ELF-1 (cell line): Measurements from ENCODE around the gene SMAD7.

Source experiments
- DNase-seq: peaks from one replicate; pipeline ENCODE4 v3.0.0-alpha.2; 2016; ENCODE audit warnings: low read depth, low spot score

The SMAD7 gene

DNA sequence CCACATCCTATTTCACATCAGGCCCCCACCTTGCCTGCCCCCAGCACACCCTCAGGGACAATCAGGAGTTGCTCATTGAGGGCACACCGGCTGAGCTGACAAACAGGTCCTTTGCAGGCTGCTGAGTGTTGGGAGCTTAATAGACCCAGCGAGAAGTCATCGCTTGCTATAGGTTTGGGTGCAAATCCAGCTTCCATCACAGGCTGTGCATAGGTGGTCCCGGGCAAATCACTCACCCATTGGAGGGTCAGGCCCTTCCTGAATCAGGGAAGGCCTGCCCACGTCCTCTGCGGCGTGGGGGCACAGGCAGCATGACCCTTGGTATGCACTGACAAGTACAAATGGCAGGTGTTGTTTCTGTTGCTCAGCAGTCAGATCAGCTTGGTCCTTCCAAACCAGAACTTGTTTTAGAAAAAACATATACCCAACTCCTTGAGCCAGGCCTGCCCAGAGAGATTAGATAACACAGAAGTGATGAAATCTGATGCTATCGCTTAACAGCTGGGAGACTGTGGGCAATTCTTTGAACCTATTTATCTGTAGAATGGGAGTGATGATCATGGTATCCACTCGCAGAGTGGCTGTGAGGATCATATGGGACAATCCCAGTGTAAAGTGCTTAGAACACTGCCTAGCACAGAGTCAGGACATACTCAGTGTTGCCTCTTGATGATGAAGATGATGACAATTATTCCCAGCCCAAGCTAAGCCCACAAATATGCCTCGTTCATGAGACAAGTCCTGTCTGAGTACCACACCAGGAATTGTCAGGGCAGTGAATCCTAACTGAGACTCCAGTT lies 34.9 kb downstream of the SMAD7 start:
- DNase-seq, result peak; percentile 44

DNA sequence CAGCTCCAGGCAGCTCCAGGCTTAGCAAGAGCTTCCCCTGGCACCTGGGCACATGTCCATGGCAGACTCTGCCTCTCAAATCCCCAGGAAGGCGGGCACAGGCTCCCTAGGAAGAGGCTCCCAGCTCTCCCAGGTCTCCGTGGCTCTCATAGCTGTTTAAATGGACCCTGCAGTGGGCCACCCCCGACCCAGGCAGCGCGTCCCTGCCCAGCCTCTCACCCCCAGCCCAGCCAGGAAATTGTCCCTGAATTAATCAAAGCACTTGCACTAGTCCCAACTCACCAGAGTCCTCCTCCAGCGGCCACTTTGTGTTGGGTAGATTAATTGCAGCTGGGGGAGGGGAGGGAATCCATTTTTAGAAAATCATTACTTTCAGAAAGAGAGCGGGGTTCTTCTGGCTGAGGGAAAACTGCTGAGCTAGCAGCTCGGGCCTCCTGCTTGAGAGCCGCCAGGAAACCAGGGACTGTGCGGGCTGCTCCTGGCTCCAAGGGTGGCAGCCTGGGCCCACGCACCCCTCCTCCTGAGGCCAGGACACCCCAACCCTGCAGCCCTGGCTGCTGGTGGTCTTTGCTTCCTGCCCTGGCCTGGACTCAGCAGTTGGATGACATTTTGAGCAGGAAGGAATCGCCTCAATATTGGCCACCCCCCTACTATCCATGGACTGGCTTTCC lies 36.0 kb downstream of the SMAD7 start:
- DNase-seq, result peak; percentile 8

DNA sequence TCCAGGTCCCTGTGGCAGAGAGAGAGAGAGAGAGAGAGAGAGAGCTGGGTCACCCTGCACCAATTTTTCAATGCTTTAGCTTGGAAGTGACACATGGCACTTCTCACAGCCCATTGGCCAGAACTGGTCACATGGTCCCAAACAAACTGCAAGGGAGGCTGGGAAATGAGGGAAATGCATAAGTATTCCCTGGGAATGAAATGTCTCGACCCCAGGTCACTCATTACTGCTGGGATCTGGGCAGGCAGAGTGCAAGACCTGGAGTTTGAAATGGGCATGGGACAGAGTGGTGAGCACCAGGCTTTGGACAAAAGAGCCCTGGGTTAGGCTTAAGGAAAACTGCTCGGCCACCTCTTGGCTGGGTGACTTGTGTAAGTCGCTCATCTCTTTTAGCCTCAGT lies 37.0 kb downstream of the SMAD7 start:
- DNase-seq, result peak; percentile 1

DNA sequence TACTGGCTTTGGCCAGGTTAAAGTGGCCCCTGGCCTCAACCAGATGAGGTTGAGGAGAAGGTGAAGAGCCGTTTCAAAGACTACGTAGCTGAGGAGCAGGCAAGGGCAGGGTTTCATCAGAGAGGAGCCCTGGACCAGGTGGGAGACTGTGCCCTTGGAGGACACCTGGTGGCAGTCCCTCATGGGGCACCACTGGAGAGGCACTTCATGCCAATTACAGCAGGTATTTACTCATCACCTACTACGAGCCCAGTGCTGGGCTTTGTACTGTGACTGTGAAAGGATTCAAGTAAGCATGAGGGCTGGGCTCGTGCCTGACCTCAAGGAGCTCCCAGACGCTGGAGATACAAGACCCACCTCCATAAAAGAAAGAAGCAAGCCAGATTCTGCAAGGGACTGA lies 37.6 kb downstream of the SMAD7 start:
- DNase-seq, result peak; percentile 3

DNA sequence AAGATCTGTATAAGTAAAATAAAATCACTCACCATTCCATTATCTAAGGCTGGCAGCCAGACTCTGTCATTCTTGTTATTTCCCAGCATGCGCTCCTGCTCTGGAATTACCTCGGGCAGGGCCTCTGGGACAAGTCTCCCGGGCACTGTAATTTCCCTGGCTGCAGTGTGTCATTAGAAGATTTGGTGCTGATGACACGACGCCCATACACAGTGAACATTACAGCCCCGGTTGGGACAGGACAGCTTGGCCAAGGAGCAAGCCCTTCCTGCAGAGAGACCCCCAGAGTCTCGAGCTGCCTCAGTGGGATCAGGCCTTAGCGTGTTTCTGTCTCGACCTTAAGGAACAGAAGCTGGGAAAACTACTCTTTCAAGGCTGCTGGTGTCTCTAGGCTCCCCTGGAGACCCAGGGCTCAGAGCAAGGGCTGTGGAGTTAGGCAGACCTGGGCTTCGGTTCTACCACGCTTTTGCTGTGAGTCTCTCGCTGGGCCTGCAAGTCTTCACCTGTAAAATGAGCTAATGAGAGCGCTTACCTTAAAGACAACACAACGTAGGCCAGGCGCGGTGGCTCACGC lies 39.7 kb downstream of the SMAD7 start:
- peak; percentile 8 for DNase-seq

DNA sequence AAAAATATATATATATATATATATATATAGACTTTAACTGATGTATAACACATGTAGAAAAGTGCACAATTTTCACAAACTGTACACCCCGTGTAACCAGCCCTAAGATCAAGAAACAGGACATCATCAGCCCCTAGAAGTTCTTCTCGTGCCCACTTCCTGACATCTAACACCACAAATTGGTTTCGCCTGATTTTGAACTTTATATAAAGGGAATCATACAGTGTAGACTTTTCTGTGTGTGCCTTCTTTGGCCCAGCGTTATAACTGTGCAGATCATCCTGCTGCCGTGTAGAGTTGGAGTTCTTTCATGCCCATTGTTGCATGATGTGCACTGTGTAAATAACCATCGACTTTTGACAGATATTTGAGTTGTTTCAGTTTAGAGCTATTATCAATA lies 41.0 kb downstream of the SMAD7 start:
- no peak for DNase-seq

DNA sequence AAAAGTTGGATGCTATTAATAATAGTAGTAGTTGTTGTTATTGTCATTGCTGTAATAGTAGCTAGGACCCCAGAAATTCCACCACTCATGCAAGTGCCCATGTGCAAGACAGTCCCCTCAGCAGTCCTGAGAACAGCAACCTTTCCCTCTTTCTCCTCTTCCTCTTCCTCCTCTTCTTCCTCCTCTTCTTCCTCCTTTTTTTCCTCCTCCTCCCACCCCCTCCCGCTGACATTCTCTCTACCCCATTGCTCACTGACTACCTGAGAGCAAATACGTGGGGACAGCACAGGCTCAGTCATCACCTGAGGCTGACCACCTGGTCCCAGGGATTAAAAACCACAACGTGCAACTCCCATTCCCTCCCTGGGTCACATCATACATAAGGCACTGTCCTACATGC lies 41.8 kb downstream of the SMAD7 start:
- DNase-seq, result no peak

DNA sequence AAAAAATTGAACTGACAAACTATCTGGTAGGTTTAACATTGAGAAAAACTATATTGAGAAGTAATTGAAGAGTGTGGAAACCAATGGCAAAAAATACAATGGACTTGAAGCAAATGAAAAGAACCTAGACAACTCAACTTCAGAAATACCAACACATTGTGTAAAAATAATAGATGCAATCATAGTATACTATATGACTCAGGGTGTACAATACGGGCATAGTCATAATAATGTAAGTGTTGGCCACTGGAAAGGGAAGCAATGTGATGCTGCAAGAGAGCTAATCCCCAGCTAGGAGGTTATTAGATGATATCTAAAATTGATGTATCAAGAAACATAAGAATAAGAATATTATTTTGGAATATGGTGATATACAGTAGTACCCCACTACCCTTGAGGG lies 45.3 kb downstream of the SMAD7 start:
- DNase-seq, result no peak

DNA sequence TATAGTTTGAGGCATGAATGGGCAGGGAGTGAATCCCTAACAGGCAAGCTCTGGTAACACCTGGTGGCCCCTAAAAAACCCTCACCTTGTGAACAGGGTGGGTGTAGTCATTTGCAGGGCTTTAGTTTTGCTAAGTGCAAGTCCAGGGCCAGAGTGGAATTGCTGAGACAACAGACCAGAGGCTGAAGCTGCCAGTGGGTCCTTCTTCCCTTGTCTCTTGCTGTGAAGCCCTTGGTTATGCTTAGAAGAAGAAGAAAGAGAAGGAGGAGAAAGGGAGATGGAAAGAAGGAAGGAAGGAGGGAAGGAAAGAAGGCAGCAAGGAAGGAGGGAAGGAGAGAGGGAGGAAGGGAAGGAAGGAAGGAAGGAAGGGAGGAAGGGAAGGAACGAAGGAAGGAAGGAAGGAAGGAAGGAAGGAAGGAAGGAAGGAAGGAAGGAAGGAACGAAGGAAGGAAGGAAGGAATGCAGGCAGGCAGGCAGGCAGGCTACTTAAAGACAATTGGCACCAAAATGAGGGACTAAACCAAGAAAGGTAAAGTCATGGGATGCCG lies 45.8 kb downstream of the SMAD7 start:
- no peak for DNase-seq

DNA sequence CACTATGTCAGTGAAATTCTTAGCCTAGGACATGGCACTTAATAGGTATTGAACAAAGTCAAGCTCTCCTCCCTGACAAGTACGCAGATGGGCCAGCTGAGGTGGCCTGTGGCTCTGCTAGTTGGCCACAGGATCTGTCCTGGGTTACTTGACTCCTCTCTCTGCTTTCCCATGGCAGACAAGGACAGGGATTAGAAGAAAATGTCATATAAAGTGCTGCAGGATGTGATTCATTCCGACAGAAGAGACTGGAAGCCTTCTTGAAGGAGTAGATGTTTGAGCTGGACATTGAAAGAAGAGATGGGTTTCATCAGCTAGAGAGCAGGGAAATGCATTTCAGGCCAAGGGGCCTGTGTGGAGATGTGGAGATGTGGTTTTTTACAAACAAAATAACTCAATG lies 46.7 kb downstream of the SMAD7 start:
- no peak for DNase-seq

DNA sequence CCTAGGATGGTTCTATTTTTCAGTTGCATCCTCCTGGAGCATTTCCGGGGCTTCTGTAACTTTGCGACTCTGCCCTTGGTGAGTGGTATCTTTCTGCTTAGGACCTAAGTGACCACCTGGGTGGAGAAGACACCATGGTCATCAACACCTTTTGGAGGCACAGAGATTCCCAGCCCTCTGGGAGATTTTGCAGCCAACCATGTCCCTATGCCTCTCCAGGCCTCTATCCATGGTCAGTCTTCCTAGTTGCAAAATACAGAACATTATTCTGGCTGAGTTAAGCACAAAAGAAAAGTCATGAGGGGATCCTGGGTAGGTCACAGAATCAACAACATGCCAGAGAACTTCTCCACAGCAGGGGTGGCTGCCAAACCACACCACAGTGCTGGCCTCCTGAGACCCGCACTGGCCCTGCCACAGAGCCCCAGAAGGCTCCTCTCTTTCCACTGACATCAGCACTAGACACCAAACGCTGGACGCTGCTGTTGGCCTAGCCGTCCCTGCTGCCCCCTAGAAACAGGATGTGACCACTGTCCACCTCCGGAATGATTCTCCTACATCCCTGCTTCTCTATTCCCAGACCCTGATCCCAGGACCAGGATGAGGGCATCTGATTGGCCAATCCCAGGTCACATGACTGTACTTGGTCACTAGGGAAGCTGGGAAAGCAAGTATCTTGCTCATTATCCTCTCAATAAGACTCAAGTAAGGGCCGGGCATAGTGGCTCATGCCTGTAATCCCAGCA lies 47.7 kb downstream of the SMAD7 start:
- DNase-seq, result peak; percentile 12

DNA sequence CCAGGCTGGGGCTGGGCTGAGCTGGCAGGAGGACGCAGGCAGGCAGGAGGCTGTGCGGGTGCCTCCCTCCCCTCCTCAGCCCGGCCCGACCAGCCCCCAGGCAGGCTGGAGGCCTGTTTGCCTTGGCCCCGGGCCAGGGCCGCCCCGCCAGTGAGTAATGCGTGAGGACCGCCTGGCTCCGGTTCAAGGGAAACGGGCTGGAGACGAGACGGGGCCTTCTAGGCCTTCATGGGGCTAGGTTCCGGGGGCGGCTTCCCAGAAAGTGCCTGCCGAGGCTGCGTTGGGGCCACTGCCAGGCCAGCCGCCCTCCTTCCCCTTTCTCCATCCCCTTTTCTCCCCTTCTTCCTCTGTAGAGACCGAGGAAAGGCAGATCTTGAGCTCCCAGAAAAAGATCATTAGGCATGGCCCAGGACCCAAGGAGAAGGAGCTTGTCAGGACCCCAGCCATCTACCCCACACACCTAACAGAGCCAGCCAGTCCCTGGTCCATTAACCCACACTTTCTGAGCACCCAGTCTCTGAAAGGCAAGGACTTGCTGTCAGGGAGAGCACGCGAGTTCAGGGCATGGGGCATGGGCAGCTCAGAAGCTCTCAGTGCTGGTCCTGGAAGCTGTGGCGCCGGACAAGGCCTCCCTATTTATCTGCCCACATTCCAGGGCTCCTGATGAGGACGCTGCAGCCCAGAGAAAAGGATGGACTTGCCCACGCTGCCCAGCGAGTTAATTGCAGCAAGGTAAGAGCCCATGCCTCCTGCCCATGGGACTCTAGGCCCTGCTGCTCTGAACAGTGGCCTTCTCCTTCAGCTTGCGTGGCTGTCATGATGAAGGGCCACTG lies 48.5 kb downstream of the SMAD7 start:
- peak; percentile 65 for DNase-seq

DNA sequence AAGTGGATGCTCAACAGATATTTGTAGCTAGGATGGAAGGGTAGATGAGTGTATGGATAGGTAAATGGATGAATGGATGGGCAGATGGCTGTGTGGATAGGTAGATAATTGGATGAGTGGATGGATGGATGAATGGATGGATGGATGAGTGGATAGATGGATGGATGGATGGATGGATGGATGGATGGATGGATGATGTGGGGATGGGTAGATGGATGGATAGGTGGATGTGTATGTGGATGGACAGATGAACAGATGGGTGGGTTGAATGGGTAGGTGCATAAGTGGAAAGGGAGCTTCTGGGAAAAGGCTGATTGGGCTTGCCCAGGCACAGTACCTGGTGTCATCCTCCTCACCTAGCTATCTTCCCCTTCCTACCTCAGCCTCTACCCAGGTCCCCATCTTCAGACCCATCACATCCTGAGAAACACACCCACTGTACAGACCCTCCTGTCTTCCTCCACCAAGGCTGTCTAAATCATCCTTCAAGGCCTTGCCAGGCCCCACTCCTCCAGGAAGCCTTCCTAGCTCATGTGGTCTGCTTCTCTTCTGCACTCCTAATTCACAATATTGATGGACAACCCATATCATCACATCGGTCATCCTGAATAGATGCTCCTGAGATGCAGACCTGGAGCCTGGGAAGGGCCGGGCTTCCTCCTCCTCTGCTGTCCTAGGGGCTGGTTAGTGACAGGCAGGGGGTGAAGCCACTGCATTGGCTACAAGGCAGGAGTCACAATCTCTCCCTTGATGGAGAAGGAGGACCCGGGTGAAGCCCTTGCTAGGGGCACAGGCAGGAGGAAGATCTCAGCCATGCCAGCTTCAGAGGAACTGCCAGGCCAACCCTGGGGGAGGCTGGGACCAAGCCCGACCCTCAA lies 49.4 kb downstream of the SMAD7 start:
- no peak for DNase-seq

DNA sequence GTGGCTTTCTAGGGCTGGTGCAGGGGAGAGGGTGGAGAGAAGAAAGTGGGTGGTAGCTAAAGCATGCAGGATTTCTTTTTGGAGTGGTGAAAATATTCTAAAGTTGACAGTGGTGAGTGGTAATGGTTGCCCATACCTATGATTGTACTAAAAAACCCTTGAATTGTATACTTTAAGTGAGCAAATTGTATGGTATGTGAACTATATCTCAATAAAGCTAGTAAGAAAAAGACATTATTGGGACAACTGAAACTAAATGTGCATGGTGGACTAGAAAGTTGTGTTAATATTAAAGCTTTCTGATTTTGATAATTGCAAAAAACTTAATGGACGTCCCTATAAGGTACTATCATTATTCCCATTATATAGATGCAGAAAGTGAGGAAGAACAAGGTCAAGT lies 50.3 kb downstream of the SMAD7 start:
- DNase-seq, result no peak

DNA sequence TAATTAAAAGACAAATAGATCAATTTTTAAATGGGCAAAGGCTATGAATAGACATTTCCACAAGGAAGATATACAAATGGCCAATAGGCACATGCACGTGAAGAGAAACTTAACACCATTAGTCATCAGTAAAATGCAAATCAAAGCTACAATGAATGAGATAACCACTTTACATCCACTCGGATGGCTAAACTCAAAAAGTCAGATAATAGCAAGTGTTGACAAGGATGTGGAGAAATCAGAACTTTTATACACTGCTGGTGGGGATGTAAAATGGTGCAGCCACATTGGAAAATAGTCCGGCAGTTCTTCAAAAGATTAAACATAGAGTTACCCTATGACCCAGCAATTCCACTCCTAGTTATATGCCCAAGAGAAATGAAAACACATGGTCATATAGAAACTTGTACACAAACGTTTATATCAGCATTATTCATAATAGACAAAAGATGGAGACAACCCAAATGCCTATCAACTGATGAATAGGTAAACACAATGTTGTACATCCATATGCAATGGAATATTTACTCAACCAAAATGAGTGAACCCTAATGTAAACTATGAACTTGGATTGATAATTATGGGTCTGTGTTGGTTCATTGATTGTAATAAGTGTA lies 51.1 kb downstream of the SMAD7 start:
- no peak for DNase-seq

DNA sequence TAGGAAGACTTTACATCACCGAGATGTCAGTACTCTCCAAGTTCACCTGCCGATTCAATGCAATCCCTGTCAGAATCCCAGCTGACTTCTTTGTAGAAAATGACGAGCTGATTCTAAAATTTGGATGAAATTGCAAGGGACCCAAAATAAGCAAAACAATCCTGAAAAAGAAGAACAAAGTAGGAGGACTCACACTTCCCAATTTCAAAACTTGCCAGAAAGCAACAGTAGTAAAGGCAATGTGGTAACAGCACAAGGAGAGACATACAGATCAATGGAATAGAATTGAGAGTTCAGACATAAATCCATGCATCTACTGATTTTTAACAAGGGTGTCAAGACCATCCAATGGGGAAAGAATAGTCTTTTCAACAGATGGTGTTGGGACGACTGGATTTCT lies 52.2 kb downstream of the SMAD7 start:
- no peak for DNase-seq

DNA sequence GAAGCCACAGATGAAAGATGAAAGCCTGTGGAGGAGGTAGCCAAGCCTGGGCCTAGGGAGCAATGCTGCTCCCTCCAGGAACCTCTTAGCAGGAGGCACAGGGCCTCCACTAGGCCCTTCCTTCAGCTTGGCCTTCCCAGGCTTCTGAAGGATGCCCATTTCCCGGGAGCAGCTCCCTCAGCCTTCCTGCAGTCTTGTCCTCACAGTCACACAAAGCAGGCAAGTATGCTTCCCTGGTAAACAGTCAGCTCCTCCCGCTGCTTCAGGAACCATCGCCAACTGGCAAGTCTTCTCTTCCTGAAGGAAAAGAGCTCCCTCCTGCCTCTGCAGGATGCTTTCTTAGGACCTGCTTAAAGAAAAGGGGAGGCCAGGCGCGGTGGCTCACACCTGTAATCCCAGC lies 53.2 kb downstream of the SMAD7 start:
- no peak for DNase-seq

DNA sequence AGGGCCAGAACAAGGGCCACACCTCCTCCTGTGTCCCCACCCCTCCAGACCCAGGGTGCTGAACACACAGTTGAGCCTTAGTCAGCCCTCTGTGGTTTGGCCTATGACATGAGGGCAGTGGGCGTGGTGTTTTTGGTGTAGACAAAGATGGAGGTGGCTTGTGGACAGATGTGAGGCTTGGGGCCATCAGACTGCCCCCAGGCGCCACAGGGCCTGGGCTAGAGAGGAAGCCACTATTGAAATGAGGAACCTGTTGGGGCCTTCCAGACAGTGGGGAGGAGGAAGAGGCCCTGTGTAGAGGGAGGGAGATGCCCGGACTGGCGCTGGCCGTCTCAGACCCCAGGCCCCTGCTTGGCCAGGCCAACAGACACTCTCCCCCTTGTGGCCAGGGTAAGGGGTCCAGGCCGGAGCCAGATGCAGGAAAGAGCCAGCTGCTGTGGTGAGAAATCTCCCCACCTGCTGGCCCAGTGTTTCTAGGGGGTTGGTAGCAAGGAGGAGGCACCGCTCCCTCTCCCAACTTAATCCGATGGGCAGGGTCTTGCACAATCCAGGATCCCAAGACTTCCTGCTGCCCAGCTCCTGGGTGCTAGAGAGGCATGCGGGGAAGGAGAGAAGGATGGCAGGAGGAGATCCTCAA lies 53.8 kb downstream of the SMAD7 start:
- DNase-seq, result peak; percentile 91

DNA sequence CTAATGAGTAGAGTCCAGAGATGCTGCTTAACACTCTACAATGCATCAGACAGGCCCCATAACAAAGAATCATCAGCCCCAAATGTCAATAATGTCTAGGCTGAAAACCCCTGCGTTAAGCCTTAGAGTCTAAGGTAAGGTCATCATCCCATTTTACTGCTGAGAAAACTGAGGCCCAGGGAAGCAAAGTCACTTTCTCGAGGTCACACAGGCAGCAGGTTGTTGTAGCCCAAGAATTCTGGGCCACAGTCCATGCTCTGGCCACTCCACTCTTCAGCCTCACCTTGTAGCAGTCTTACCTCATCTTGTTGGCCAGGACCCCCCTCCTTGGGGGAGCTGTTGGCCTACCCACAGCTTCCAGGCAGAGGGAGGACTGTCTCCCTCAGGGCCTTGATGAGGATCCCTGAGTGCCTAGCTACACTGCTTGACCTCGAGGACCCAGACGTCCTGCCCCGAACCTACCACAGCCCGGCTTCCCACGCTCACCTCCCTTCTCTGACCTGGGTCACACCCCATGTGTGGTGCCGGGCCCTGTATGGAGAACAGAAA lies 54.4 kb downstream of the SMAD7 start:
- no peak for DNase-seq
